GM21825 (cell line): ENCODE data around the gene TBC1D3L.
"Not testable (repeated sequence)": the region's sequence is repeated elsewhere in the genome, so short reads cannot be mapped to it uniquely, and the experiment has no call there.

Source experiments
- ATAC-seq: cut with Tn5 transposase; IDR thresholded peaks from one replicate; pipeline ENCODE4 v1.9.1; 2021; ENCODE audit warnings: mild to moderate bottlenecking, moderate library complexity; ENCODE audit not compliant: unreplicated experiment

TBC1D3L gene

GRCh38 chr17:37988960-37989359 lies at the start of gene TBC1D3L:
TBC1D3L (minus strand) TSS chr17:37989060; CDS start chr17:37987520, 1,540 bp downstream.
- not testable (repeated sequence) for ATAC-seq

- not testable (repeated sequence) for ATAC-seq
These were observed 14.8 kb upstream of the TBC1D3L start, which contains the start of gene TBC1D3D for GRCh38 chr17:38003676-38004075. TBC1D3D (plus strand) TSS chr17:38003976; CDS start chr17:38005561, 1,585 bp downstream.
